ENCODE results near the gene FLOT2. TPM values are rescaled to one million over a fixed set of nuclear protein-coding genes. Genes with fewer than 3 reads are reported as not detected.

The FLOT2 gene
- total and polyA plus RNA-seq, 2 of the 8 experiments (the other 6 are each of a cell fraction or from before 2014, with no cell fraction given), result 116 to 189 TPM

DNA sequence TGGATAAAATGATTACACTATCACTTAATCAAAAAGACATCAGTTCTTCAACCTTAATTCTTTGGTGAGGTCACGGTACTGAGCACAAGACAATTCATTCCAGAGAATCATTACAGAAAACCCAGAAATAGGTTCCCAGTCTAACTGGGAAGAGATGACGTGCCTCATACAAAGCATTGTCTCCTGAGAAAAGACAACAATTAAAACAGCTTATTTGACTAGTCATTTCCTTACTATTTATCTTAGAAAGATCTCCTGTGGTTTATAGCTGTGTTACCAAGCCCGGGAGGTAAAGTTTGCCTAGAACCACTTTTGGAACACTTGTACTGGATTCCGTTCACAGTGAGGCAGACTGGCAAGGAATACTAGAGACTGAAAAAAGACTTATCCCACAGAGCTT lies 48.7 kb upstream of the FLOT2 start:
- no peak for DNase-seq (ENCODE audit: low read depth in 1 of 2, low spot score in 2 of 2)
- H2BK20ac ChIP-seq (ENCODE audit: low read length), result no peak overlapping the region
- TF ChIP-seq KDM5A (IDR thresholded peaks at IDR 0.05; ENCODE audit: low read length) (no peak), SUZ12 (IDR thresholded peaks at IDR 0.05; ENCODE audit: low read length) (no peak), KDM4A (IDR thresholded peaks at IDR 0.05; ENCODE audit: low read depth, low read length, severe bottlenecking) (no peak), HDAC2 (IDR thresholded peaks at IDR 0.05; ENCODE audit: borderline replicate concordance in 1 of 2, low read depth in 2 of 2, low read length in 2 of 2) (no peak)
- H3K4me2 ChIP-seq (ENCODE audit: insufficient read depth in 1 of 2, low read depth in 2 of 2, low read length in 2 of 2), result no peak overlapping the region
- no peak overlapping the region for H3K14ac ChIP-seq (ENCODE audit: insufficient read length)
- H3K4me1 ChIP-seq (replicated peaks in 1 of 4; ENCODE audit: control insufficient read depth in 3 of 4, insufficient read depth in 4 of 4, low read length in 3 of 4), result peaks cover 0 to 6% (median 3%) of the 10 kb centered on the region in 4 experiments; a peak in 4 of 7 replicates
- no peak for FAIRE-seq
- no peaks in the 10 kb centered on the region for H3K9me3 ChIP-seq (ENCODE audit: insufficient read depth in 2 of 2, low read depth in 1 of 2, low read length in 1 of 2)
- H2BK15ac ChIP-seq (ENCODE audit: low read length), result no peak overlapping the region
- H3K23me2 ChIP-seq (ENCODE audit: low read depth, low read length), result peaks cover 5% of the 10 kb centered on the region; the same call in 1 of the 2 replicates
- POLR2A ChIA-PET (ENCODE audit: partially characterized antibody), result interaction anchor here (1.2 to 6.3 kb wide), 4 partner anchors 11 to 29 kb away, joined by 3 to 73 read pairs (median 6); no protein-coding TSS in a partner anchor
- H2AK5ac ChIP-seq (ENCODE audit: low read depth, low read length), result no peak overlapping the region
- H3K4me3 ChIP-seq (ENCODE audit: extremely low read depth in 1 of 4, insufficient read depth in 2 of 4, low read depth in 3 of 4, low read length in 4 of 4), result no peak overlapping the region
- H3K79me2 ChIP-seq (ENCODE audit: control insufficient read depth in 1 of 2, insufficient read depth in 2 of 2, low read length in 2 of 2), result peaks cover 63 to 95% of the 10 kb centered on the region in 2 experiments
- H2BK12ac ChIP-seq (ENCODE audit: low read depth, low read length), result no peak overlapping the region
- H2BK5ac ChIP-seq (ENCODE audit: low read depth, low read length), result no peak overlapping the region
- H4K91ac ChIP-seq (replicated peaks; ENCODE audit: insufficient read length, low read length), result no peak overlapping the region
- no peak overlapping the region for H2BK120ac ChIP-seq (replicated peaks; ENCODE audit: low read depth, low read length)
- CTCF ChIA-PET (ENCODE audit: partially characterized antibody), result interaction anchor here (0.8 to 1.3 kb wide), 2 partner anchors 9 to 42 kb away, joined by 3 to 4 read pairs; no protein-coding TSS in a partner anchor
- H3K18ac ChIP-seq (ENCODE audit: extremely low read depth, low read length), result no peak overlapping the region
- H3K23ac ChIP-seq (ENCODE audit: insufficient read length), result no peak overlapping the region
- no peak overlapping the region for H3K27ac ChIP-seq (ENCODE audit: low read depth, low read length)
- no peak overlapping the region for H4K5ac ChIP-seq (ENCODE audit: insufficient read length, low read depth, low read length)
- peaks cover 4% of the 10 kb centered on the region for H3K79me1 ChIP-seq (ENCODE audit: low read depth, low read length)
- no peaks in the 10 kb centered on the region for H3K27me3 ChIP-seq (replicated peaks in 1 of 4; ENCODE audit: control insufficient read depth in 3 of 4, extremely low read depth in 1 of 4, insufficient read depth in 3 of 4, low read length in 3 of 4)
- H3K9ac ChIP-seq (replicated peaks in 1 of 4; ENCODE audit: extremely low read depth in 1 of 4, low read depth in 3 of 4, low read length in 3 of 4), result no peak overlapping the region
- no peak overlapping the region for H2AFZ ChIP-seq (ENCODE audit: low read length)
- H3K36me3 ChIP-seq (ENCODE audit: control insufficient read depth in 2 of 4, insufficient read depth in 4 of 4, low read length in 3 of 4), result peaks cover 0 to 29% (median 4%) of the 10 kb centered on the region in 4 experiments; a peak in 4 of 8 replicates
- H3K4ac ChIP-seq (replicated peaks; ENCODE audit: insufficient read length, low read depth, low read length), result no peak overlapping the region
- H4K20me1 ChIP-seq (replicated peaks in 1 of 2; ENCODE audit: control insufficient read depth in 1 of 2, insufficient read depth in 2 of 2, low read length in 2 of 2), result peaks cover 9 to 13% of the 10 kb centered on the region in 2 experiments
- WGBS, 2 experiments (ENCODE audit: extremely low coverage in 1 of 2, insufficient coverage in 1 of 2, insufficient read length in 1 of 2, insufficient replicate concordance in 2 of 2, low coverage in 1 of 2, low lambda C conversion rate in 2 of 2, missing lambda C conversion rate in 1 of 2), result 85% methylated on average over 4 of the region's 4 CpGs; no CpG with 5 or more reads in 1 of the 2 experiments
- no peak overlapping the region for H3K56ac ChIP-seq (replicated peaks; ENCODE audit: insufficient read length, low read depth, low read length)
- no peak overlapping the region for H4K8ac ChIP-seq (ENCODE audit: extremely low read depth, insufficient read depth, low read length)

Data from H1 (cell line).